SK-N-SH treated with all-trans-retinoic acid at 6 μM for 48 hours (cell line): Measurements from ENCODE around the gene GRM7.

Experiments
- OSR1 ChIP-seq: fragments of 250-450 bp; sonication (Bioruptor Pico); IDR thresholded peaks from 2 replicates; pipeline ENCODE4 v1.8.0; 2022; ENCODE audit warnings: moderate library complexity, mild to moderate bottlenecking, inconsistent platforms
- PATZ1 ChIP-seq: fragments of 250-450 bp; sonication (Bioruptor Pico); IDR thresholded peaks from 2 replicates; pipeline ENCODE4 v1.8.0; 2020; ENCODE audit warnings: mild to moderate bottlenecking, moderate library complexity, borderline replicate concordance
- TOX ChIP-seq: fragments of 250-450 bp; sonication (Bioruptor Pico); IDR thresholded peaks from 2 replicates; pipeline ENCODE4 v1.8.0; 2021; ENCODE audit warnings: mild to moderate bottlenecking, moderate library complexity, borderline replicate concordance
- ZFP3 ChIP-seq: fragments of 250-450 bp; sonication (Bioruptor Pico); IDR thresholded peaks from 2 replicates; pipeline ENCODE4 v1.5.0; 2020; ENCODE audit warnings: mild to moderate bottlenecking, moderate library complexity
- ZNF70 ChIP-seq: fragments of 450-650 bp; formaldehyde crosslinking; IDR thresholded peaks from 2 replicates; pipeline ENCODE4 v1.5.0; 2020; ENCODE audit warnings: mild to moderate bottlenecking, moderate library complexity

GRCh38 chr3:7545334-7545733 lies 684.4 kb downstream of the GRM7 start:
- TF ChIP-seq PATZ1 (no peak), TOX (CRISPR knock-in tag) (no peak), OSR1 (CRISPR knock-in tag) (no peak), ZFP3 (no peak), ZNF70 (CRISPR knock-in tag) (no peak)
